HG03571 (cell line): Measurements from ENCODE around the gene CST7.

ENCODE experiments used
- ATAC-seq: cut with Tn5 transposase; IDR thresholded peaks from one replicate; pipeline ENCODE4 v1.9.1; 2021; ENCODE audit not compliant: unreplicated experiment

Gene CST7

GRCh38 chr20:24963672-24964505 is 14.8 kb downstream of the CST7 start:
- ATAC-seq, result no peak

GRCh38 chr20:24964506-24964840 is 15.4 kb downstream of the CST7 start:
- ATAC-seq, result no peak

GRCh38 chr20:24965065-24965919 is 16.2 kb downstream of the CST7 start:
- ATAC-seq, result no peak

- ATAC-seq, result no peak
Observed at GRCh38 chr20:24966317-24967012, 17.4 kb downstream of the CST7 start.

- ATAC-seq, result no peak
Observed at GRCh38 chr20:24968278-24968800, 19.3 kb downstream of the CST7 start.

- no peak for ATAC-seq
Observed at GRCh38 chr20:24969186-24970029, 20.3 kb downstream of the CST7 start.

- ATAC-seq, result no peak
Observed at GRCh38 chr20:24970030-24970553, 21.0 kb downstream of the CST7 start.

GRCh38 chr20:24970754-24971153 is 21.7 kb downstream of the CST7 start:
- ATAC-seq, result no peak

- no peak for ATAC-seq
Observed at GRCh38 chr20:24971376-24972101, 22.5 kb downstream of the CST7 start.

- no peak for ATAC-seq
Observed at GRCh38 chr20:24972341-24972740, 23.3 kb downstream of the CST7 start.

GRCh38 chr20:24977336-24977735 is 28.3 kb downstream of the CST7 start:
- ATAC-seq, result no peak

GRCh38 chr20:24977797-24978196 is 28.7 kb downstream of the CST7 start:
- no peak for ATAC-seq

- no peak for ATAC-seq
Observed at GRCh38 chr20:24978513-24978912, 29.4 kb downstream of the CST7 start.

GRCh38 chr20:24979036-24979960 is 30.2 kb downstream of the CST7 start:
- ATAC-seq, result no peak

GRCh38 chr20:24980291-24981053 is 31.4 kb downstream of the CST7 start:
- ATAC-seq, result no peak

GRCh38 chr20:24981282-24981681 is 32.2 kb downstream of the CST7 start:
- ATAC-seq, result no peak

GRCh38 chr20:24981790-24982189 is 32.7 kb downstream of the CST7 start:
- no peak for ATAC-seq

- ATAC-seq, result no peak
Observed at GRCh38 chr20:24983896-24984295, 34.8 kb downstream of the CST7 start.
